AG09319 (cell line): Measurements from ENCODE around the gene TROAP.

Experiments used
- DNase-seq: peaks from one replicate; pipeline ENCODE4 v3.0.0-alpha.2; 2010; ENCODE audit warnings: low read depth; ENCODE audit errors: extremely low read depth
- CTCF ChIP-seq: IDR thresholded peaks from 2 replicates; pipeline ENCODE4 v1.5.1; 2011; ENCODE audit warnings: low read depth, mild to moderate bottlenecking, inconsistent platforms, low read length, moderate library complexity

TROAP gene

DNA sequence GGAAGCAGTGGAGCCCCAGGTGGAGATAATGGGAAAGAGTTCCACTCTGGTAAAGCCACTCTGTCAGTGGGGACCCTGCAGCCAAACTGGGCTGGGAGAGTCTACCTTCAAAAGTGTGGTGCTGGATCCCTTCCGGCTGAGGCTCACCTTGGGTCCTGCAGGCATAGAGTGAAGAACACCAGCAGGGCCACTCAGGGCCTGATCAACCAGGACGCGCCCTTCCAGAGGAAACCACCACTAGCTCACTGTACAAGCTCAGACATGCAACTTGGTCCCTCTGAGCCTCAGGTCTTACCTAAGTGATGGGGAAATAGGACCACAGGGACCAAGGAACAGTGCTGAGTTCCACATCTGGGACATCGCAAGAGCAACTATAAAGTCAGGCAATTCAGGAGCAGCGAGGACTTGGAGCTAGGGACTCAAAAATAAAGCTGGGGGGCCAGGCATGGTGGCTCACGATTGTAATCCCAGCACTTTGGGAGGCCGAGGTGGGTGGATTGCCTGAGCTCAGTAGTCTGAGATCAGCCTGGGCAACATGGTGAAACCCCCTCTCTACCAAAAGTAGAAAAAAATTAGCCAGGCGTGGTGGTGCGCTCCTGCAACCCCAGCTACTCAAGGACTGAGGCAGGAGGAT lies 34.0 kb upstream of the TROAP start:
- DNase-seq: no peak
- no peak for TF ChIP-seq CTCF

DNA sequence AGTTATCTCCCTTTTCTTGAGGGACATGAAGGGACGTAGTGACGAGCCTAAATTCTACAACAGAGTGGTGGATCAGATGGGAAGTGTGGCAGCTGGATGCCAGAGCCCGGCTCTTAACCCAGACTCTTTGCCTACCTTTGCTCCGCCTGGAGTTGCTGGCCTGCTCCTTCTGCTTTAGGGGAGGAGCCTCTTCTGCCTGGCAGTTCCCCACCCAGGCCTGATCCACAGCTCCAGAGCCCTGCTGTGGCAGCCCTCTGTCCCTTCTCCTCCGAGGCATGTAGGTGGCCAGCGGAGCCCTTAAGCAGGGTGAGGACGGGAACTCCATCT lies 30.4 kb upstream of the TROAP start:
- TF ChIP-seq CTCF: no peak
- no peak for DNase-seq

DNA sequence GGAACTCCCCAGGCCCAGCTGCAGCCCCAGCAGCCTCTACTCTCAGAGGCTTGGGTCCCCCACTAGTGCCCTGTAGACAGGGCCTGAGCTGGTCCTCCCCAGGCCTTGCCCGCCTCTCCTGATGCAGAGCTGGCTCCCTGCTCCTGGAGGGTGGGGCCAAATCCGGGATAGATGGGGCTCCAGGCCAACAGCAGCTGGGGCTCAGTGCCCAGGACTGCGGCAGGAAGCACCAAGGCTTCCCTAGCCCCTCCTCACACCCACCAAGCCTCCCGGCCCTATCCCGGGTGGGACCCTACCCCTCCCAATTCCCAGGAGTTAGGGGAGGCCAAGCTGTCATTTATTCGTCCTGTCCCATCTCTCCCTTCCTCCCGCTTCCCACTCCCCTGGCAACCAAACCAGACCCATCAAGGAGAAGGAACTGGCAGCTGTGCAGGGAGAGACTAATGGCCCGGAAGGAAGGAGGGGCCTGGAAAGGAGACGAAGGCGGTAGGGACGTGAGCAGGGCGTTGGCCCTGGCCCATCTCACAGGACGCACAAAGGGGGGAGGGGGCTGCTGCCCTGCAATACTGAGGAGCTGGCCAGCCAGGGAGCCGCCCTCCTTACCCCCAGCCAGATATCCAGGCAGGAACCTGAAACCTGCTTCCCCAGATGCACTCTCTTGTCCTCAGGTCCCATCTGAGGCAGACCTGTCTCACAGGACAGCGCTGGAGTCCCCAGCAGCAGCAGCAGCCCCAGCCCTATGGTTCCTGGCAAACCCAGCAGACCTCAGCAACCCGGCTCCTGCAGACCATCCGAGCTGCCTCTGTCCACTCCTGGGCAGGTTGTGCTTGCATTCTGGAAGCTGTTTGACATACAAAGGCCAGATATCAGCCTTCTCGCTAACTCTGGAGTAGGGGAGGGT lies 29.7 kb upstream of the TROAP start:
- no peak for TF ChIP-seq CTCF
- no peak for DNase-seq

DNA sequence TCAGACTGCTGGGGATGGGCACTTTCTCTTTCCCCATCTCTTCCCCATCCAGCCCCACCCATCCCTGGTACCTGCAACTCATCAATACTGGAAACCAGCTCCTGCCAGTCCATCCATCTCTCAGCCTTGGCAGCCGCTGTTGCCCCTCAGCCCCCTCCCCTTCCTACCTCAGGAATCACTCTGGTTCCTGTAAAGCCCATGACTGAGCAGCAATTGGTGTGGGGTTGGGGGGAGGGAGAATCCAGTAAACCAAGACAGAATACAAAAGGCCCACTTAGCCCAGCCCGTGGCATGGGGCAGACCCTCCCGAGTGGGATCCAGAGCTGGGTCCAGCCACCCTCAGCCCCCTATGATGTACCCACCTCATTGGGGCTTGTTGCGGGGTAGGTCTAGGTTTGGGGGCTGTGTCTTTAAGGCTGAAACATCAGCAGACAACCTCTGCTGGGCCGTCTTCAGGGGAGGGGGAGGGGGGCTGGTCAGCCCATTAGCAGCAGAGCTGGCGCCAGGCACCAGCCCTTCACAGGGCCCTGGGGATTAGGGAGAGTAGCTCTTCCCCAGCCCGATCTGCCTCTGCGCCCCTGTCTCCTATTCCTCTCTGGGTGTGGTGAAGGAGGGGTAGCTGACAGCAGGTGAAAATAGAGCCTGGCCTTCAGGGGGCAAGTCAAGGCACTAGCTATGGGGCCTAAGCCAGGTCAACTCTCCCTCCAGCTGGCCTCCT lies 28.8 kb upstream of the TROAP start:
- TF ChIP-seq CTCF: no peak
- DNase-seq: no peak

DNA sequence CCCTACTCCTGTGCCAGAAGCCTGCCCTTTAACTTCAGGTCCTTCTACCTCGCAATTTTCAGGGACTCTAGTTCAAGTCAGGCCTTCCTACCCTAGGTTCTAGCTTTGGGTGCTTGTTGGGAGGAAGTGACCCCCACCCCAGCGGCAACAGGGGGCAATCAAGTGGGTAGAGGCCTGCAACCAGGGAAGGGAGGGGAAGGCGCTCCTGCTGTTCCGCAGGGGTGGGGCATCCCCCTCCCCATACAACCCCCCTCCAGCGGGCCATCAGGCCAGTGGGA lies 28.3 kb upstream of the TROAP start:
- TF ChIP-seq CTCF: no peak
- DNase-seq: no peak

DNA sequence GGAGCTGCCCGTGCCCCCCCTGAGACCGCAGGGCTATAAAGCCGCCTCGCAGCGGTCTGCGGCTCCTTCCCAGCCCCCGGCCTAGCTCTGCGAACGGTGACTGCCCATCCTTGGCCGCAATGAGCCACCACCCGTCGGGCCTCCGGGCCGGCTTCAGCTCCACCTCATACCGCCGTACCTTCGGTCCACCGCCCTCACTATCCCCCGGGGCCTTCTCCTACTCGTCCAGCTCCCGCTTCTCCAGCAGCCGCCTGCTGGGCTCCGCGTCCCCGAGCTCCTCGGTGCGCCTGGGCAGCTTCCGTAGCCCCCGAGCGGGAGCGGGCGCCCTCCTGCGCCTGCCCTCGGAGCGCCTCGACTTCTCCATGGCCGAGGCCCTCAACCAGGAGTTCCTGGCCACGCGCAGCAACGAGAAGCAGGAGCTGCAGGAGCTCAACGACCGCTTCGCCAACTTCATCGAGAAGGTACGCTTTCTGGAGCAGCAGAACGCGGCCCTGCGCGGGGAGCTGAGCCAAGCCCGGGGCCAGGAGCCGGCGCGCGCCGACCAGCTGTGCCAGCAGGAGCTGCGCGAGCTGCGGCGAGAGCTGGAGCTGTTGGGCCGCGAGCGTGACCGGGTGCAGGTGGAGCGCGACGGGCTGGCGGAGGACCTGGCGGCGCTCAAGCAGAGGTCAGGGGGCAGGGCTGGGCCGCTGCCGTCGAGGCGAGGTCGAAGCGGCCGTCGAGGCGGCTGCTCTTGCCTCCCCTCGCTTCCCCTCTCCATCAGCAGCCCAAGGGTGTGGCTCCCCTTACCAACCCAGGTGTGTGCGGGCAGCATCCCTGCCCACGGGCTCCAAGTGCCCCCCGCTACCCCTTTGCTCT lies 27.7 kb upstream of the TROAP start, which contains the start of gene PRPH:
TSS of gene PRPH (plus strand) at position 66 of the 855 bp plus-strand sequence. CDS start at position 120, 54 bp downstream.
- DNase-seq: no peak
- no peak for TF ChIP-seq CTCF
